Peyer's patch (tissue), 4 donors: Measurements from ENCODE around the gene TOX3.

ENCODE experiments used
- POLR2A ChIP-seq, 2 donors: fragments of 450-650 bp; IDR thresholded peaks; one replicate each; pipeline ENCODE4 v1.5.1; 2017; ENCODE audit warnings: antibody characterized with exemption in 2 of 2, mild to moderate bottlenecking in 2 of 2, moderate library complexity in 2 of 2
- TF ChIP-seq, protein P1 (sequence below), 6 experiments: fragments of 450-650 bp in 4 of 6; fragments of 200-600 bp in 2 of 6; sonication (generic) in 1 of 6; IDR thresholded peaks; one replicate each; pipeline ENCODE4 v1.5.1; 2017 to 2019; ENCODE audit warnings: antibody characterized with exemption in 6 of 6, mild to moderate bottlenecking in 3 of 6, moderate library complexity in 1 of 6

DNA sequence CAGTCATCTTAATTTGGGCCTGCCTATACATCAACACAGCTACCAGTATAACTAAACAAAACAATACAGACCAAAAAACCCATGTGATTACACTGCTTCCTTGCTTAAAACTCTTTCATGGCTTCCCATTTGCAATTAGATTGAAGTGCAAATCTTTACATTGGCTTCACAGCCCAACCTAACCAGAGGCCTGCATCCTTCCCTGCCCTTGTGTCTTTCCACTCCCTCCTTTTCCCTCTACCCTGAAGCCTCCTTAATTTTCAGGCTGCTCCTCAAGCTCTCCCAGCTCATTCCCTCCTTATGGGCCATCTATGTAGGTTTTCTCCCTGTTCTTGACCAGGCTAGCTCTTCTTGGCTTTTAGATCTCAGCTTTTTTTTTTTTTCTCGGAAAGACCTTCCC is 147.8 kb downstream of the TOX3 start:
- TF ChIP-seq, protein P1, sequence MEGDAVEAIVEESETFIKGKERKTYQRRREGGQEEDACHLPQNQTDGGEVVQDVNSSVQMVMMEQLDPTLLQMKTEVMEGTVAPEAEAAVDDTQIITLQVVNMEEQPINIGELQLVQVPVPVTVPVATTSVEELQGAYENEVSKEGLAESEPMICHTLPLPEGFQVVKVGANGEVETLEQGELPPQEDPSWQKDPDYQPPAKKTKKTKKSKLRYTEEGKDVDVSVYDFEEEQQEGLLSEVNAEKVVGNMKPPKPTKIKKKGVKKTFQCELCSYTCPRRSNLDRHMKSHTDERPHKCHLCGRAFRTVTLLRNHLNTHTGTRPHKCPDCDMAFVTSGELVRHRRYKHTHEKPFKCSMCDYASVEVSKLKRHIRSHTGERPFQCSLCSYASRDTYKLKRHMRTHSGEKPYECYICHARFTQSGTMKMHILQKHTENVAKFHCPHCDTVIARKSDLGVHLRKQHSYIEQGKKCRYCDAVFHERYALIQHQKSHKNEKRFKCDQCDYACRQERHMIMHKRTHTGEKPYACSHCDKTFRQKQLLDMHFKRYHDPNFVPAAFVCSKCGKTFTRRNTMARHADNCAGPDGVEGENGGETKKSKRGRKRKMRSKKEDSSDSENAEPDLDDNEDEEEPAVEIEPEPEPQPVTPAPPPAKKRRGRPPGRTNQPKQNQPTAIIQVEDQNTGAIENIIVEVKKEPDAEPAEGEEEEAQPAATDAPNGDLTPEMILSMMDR (IDR thresholded peaks at IDR 0.05) = no peak
- no peak for TF ChIP-seq POLR2A (IDR thresholded peaks at IDR 0.05)
